HK-2 (cell line): ENCODE measurements around the gene PLA2G4C.

Experiments
- DNase-seq: peaks from one replicate; pipeline ENCODE4 v3.0.0-alpha.2; 2018; ENCODE audit not compliant: unreplicated experiment

Gene PLA2G4C, protein sequence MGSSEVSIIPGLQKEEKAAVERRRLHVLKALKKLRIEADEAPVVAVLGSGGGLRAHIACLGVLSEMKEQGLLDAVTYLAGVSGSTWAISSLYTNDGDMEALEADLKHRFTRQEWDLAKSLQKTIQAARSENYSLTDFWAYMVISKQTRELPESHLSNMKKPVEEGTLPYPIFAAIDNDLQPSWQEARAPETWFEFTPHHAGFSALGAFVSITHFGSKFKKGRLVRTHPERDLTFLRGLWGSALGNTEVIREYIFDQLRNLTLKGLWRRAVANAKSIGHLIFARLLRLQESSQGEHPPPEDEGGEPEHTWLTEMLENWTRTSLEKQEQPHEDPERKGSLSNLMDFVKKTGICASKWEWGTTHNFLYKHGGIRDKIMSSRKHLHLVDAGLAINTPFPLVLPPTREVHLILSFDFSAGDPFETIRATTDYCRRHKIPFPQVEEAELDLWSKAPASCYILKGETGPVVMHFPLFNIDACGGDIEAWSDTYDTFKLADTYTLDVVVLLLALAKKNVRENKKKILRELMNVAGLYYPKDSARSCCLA

DNA sequence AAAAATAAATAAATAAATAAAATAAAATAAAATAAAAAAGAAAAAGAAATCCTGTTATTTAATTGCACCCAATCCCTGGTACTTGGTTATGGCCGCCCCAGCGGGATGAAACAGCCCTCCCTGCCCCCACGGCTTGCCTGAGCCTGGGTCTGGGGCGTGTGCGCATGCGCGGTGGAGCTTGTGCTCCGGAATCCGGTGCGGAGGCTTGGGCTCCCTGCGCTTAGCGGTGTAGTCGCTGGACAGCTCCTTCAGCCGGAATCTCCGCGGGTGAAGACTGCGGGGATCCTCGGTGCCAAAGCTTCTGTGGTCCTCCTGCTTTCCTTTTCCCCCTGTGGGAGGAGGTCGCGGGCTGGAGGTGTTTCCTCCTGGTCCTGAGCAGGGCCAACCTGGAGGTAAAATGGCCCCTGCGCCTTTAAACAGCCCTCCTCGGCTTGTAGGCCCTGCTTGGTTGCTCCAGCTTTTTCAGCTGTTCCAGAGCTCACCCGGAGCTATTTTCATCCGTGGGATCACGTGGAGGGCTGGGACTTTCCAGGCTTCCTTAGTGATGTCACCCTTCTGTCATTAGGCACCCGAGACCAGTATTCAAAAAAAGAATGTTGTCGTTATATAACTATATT is at the start of gene PLA2G4C:
Gene PLA2G4C (minus strand): TSS at position 468 of the 617 bp plus-strand sequence. CDS start 4,288 bp downstream, outside the sequence.
- peak; percentile 92 for DNase-seq

DNA sequence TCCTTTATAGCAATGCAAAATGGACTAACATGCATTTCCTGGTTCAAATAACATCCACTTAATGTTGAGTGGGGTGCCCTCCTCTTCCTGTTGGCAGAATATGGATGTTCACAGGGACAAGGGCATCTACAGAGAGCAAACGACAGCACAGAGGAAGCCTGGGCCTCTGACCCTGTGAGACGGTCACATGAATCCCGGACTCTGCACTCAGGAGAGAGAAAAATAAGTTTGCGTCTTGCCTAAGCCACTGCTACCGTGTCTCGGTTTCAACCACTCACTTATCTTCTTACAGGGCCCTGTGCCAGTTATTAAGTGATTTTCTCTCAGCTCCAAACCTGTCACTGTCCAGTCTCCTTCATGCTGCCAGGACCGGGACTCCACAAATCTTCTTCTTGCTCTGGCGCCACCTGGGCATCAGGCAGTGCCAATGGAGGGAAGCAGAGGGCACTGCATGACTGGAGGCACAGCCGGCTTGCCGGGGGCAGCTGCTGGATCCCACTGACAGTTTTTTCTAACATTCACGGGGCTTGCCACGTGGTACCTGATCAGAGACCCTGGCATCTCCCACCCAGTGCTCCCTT is 47.7 kb upstream of the PLA2G4C start:
- no peak for DNase-seq

DNA sequence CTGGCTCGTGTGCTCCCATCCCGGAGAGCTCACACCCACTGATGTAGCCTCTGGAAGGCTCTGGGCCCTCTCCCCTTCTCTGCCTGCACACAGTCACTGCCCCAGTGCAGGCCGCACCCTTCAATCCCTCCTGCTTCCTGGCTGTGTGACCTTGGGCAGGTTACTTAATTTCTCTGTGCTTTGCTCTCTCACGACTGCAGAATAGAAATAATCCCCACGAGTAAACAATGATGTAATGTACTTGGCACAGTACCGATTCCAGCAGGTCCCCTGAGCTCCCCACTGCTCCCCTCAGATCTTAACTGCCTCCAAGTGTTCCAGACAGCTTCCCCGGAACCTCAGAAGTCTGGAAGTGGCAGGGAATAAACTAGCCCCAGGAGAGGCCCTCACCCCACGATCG is 43.4 kb upstream of the PLA2G4C start:
- no peak for DNase-seq

DNA sequence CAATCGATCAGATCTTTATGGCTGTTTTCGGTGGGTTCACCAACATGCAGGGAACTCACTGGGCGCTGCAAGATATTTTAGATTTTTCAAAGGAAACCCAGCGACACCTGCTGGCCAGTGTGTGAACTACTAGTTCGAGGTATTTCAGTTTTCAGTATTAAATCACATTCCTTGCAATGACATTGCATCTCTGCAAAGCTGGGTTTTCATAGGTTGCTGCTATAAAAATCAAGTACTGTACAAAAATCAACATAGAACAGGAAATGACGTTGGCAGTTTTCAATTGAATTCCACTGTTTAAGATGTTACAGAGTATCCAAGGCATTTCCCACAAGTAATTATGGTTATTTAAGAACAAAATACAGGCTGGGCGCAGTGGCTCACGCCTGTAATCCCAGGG is 41.9 kb upstream of the PLA2G4C start:
- DNase-seq = peak; percentile 61

DNA sequence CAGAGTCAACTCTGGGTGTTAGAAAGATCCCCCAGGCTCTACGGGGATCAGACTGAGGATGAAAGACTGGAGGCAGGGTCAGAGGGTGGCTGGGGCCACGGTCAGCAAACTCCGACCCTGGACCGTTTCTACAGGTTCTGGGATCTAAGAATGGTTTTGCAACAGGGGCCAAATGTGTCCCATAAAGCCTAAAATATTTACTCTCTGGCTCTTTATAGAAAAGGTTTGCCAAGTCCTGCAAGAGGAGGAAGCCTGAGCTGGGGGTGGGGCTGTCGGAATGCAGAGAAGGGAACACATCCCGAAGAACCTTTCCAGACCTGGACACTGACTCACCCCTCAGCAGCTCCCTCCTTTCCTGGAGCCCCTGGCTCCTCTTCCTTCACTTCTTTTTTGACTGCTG is 38.8 kb upstream of the PLA2G4C start:
- DNase-seq = no peak

DNA sequence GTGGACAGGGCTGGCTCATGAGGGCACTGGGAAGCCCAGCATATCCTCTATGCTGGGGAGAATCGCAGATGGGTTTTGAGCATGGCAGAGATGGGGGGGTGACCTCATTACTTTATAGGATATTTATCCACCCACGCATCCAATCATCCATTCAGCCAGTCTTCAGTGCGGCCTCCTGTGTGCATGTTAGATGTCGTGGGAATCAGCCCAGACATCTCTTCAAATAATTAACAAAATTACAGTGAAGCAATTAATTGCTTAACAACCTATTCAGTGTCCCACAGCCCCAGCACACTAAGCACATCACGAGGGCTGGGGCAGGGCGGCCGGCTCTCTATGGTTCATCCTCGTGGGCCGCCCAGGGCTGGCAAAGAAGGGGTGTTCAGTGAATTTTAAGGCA is 38.0 kb upstream of the PLA2G4C start:
- no peak for DNase-seq

DNA sequence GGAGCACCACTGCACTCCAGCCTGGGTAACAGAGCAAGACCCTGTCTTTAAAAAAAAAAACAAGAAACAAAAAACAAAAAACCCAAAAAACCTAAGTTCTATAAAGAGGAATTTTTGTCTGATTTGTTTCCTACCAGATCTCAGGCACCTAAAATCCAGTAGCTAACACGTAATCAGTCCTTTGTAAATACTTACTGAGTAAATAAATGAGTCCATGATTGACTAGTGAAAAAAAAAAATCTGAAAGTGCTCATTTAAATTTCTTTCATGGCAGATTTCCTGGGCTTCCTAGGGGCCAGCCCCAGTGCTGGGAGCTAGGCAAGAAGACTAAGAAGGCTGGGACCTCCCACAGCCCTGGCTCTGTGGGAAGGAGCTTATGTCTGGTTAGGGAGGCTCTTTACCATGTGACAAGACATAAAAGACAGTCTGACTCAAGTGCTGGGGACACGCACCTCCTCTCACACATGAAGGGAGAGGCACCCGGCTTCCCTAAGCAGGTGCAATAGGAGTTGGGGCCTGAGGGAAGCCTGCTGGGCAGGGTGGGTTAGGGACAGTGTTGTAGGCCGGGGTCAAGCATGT is 37.1 kb upstream of the PLA2G4C start:
- DNase-seq = no peak

DNA sequence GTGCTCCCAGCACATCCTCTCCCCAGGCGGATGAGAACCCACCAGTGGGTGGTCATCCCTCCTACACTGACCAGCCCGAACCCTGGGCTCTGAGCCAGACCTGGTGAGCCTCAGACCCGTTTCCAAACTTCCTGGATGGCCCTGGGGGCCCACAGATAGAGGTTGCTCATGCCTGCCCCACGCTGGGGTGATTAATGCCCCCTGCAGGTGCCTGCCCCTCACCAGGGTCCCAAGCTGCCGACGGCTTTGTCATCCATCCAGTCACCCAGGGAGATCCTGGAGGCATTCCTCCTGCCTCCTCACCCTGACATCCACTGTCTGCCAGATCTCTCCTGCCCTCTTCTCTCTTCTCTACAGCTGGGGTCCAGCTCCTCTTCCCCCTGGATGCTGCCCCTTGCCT is 28.4 kb upstream of the PLA2G4C start:
- no peak for DNase-seq

DNA sequence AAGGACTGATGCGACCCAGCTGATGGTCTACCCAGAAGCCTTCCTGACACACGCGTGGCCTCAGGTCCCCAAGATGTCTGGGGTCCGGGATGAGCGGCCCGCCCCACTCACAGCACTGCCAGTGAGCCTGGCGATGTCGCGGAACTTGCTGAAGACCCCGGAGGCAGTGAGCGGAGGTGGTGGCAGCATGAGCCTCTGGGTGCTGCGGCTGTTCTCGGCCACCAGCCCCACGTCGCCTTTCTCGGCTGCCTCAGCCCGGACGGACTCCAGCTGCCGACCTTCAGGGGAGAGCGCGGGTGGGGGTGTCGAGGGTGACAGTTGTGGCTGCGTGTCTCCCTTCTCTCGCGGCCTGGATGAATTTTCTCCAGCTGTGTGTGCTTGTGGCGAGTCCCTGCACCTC is 26.8 kb upstream of the PLA2G4C start:
- DNase-seq = no peak

DNA sequence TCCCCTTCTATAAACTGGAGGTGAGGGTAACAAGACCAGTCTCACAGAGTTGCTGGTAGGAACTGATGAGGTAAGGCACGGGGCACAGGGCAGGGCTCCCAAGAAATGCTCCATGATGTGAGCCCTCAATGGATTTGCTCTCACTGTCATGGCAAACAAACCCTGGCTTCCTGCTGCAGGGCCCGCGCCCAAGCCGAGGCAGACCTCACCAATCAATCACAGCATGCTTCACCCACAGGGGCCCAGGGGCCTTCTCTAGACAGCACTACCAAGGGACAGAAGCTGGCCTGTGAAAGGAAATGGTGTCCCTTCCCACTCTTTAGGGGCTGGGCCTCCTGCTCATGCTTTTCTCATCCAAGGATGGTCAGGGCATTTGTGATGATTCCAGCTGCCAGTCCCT is 25.9 kb upstream of the PLA2G4C start:
- no peak for DNase-seq

DNA sequence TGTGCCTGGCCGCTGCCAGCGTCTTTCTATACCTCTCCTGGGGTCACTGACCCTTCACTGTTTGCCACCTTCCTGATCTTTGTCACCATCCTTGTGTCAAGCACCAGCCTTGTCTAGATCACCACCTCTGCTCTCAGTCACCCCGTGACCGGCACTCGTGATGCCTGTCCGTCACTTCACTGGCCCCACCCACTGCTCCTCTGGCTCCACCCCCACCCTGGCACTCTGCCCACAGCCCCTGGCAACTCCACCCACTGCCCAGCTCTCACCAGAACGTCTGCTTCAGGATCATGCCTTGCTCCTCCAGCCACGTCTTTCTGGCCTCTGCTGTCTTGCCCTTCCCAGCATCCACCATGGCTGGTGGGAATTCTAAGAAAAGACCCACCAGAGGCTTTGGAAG is 24.8 kb upstream of the PLA2G4C start:
- no peak for DNase-seq

DNA sequence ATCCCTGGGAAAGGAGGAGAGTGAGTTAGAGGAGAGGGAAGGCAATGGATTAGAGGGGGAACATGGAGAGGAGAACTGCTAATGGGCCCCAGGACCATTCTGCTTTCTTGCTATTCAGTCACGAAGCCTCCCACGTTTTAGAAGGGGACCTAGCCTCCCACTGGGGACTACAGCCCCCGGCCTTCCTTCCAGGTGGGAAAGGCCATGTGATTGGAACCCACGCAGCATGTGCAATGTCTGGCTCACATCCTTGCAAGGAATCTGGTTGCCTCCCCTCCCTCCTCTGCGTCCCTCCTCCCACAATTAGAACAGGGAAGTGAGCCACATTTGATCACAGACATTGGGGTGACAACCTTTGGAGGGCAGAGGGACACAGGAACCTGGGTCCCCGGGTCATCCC is 22.5 kb upstream of the PLA2G4C start:
- no peak for DNase-seq

DNA sequence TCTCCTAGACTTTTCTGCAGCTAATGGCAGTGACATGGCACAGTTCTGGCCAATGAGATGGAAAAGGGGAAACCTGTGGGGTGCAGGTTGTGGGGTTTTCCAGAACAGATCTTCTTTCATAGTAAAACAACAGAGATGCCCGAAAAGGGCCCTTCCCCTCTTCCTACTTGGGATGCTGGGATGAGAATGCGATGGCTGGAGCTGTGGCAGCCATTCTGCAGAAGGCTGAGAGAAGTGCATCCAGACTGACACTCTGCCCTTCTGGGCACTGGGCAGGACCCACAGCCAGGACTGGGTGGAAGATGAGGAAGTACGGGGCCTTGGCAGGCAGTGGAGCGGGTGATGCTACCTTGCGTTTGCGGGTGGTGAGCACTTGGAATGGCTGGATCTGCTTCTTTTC is 16.9 kb upstream of the PLA2G4C start:
- no peak for DNase-seq

DNA sequence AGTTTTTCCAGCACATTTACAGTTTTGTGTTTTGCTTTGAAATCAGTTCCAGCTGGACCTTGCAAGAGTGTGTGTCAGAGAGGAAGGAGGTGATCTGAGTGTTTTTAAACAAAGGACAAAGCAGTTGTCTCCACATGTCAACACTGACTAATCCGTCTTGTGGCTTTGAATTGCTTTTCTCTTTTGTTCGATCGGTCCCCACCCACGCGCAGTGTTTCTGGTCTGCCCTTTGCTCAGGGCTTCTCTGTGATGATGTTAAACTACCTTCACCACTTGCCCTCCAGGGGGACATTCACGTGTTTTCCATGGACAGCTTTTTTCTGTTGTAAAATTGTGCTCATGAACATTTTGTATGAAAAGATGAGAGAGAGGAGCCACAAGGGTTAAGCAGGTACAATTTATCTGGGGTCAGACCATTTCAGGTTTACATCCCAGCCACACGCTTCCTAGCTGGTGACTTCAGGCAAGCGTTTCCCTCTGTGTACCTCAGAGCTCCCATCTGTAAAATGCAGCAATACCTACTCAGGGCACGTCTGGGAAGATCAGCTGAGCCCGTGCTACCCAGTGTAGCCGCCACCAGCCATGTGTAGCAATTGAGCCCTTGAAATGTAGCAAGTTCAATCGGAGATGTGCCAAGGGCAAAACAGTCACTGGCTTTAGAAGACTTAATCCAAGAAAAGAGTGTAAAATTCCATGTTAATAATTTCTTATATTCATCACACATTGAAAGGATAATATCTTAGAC is 13.5 kb upstream of the PLA2G4C start:
- DNase-seq = no peak

DNA sequence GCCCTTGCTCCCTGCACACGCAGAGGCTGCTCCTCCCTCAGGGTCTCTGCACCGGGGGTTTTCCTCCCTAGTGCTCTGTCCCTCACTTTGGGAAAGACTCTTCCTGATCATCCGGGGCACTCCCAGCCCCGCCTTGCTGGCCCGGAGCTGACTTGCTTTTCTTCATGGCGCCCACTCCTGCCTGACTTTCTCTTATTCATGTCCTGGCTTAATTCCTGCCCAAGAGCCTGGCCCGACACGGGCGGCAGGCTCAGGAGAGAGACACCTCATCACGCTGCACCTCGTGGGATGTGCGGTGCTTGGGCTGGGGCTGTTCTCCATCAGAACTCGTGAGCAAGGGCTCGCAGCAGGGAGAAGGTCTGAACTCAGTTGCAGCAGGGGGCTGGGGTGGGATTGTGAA is 11.8 kb upstream of the PLA2G4C start:
- DNase-seq = no peak

DNA sequence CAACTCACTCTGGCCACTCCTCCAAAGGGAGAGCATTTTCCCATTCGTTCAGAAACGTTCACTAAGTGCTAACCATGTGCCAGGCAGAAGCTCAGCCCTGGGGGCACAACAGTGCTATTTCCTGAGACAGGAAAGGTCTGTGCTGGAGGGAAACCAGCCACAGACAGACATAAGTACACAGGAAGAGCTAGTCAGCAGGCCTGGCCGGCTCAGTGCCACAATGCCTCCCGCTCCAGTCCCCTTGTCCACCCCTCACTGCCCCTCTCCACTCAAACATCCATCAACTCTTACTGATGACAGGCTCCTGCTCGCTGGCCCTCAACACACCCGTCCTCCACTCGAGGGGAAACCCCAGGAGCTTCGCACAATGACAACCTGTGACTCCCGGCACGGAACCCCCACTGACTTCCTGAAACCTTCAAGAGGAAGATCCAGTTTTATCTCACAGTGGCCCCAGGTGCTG is 11.3 kb upstream of the PLA2G4C start:
- DNase-seq = peak; percentile 68

DNA sequence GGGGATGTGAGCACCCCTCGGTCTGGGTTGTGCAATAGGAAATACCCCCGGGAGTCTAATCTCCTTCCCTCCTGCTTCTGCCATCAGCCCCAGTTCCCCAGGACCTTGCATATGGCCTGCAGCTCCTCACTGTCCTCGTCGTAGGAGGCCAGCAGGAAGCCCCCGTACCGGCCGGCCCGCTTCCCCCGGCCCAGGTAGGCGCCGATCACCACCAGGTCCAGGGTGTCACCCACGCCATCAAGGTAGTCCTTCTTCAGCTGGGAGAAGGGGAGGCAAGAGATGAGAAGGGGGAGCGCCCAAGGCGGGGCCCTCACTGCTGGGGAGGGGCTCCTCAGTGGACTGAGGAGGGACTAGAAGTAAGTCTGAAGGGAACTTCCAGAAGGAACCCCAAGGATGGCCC is 10.4 kb upstream of the PLA2G4C start:
- no peak for DNase-seq

DNA sequence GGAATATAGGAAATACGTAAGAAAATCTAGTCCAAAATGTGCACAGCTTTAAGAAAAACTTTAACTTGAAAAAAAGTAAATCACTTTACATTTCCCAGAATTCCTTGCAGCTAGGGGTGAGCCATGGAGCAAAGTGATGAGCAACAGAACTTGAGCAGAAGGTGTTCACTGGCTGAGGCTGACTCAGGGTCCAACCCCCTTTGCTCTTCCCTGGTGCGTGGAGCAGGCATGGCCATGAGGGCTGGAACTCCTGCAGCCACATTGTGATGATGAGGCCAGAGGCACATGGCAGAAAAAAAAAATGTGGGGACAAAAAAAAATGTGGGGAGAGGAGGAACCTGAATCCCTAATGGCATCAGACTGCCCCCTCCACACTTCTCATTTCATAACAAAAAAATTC is 9.9 kb upstream of the PLA2G4C start:
- no peak for DNase-seq

DNA sequence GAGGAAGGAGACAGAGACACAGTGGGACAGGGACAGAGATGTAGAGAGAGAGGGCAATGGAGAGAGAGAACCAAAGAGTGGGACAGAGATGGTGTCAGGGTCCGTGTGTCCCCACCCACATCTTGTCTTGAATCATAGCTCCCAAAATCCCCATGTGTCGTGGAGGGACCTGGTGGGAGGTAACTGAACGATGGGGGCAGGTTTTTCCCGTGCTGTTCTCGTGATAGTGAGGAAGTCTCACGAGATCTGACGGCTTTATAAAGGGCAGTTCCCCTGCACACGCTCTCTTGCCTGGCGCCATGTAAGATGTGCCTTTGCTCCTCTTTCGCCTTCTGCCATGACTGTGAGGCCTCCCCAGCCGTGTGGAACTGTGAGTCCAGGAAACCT is 7.5 kb upstream of the PLA2G4C start:
- DNase-seq = no peak

DNA sequence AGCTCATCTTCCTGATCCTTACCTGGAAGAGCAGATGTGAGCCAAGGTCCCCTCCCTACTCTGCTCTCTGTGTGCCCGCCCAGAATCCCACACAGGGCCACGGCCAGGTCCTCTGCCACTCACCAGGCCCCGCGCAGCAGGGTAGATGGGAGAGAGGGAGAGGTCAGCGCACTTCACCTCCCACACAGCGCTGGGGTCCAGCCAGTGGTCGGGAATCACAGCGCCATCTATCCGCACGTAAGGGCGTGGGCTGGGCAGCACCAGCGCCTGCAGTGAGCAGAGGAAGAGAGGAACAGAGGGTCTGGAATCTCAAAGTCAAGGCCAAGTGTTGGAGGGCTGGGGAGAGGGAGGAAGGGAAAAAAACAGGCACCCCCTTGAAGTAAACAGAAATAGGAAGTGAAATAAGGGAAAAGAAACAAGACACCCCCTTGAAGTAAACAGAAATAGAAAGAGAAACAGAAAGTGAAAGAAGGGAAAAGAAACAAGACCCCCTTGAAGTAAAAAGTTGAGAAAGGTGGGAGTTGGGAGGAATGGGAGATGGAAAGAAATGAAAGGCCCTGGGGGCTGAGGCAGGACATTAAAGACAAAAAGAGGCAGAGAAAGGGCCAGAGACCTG is 7.0 kb upstream of the PLA2G4C start:
- no peak for DNase-seq

DNA sequence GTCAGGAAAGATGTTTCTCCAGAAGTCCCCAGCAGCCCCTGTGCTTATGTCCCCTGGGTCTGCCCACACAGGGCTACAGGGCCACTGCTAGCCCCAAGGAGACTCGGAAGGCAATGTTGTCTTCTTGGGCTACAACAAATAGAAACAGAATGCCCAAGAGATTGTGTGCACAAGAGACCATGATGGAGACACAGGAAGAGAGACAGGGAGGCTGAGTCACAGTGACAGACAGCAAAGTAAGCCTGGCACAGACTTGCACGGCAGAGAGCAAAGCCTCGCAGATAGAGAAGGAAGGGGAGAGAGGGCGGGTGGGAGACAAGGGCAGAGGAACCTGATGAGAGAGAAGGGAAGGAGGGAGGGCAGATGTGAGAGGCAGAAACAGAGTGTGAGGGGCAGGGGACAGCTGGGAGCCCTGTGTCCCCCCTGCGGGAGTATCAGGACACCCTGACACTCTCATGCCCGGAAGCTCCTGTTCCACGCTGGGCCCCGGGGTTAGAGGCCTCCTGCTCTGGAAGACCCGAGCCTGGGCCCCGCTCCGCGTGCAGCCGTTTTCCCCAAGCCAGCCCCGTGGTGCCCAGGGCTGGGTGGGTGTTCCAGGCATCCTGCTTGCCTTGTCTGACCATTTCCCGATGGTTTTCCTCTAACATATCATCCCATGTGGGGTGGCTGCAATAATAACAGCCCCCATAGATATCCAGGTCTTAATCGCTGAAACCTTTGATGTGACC is 2.7 kb upstream of the PLA2G4C start:
- DNase-seq = no peak
